Measurements from ENCODE around the gene SOX6.

DNA sequence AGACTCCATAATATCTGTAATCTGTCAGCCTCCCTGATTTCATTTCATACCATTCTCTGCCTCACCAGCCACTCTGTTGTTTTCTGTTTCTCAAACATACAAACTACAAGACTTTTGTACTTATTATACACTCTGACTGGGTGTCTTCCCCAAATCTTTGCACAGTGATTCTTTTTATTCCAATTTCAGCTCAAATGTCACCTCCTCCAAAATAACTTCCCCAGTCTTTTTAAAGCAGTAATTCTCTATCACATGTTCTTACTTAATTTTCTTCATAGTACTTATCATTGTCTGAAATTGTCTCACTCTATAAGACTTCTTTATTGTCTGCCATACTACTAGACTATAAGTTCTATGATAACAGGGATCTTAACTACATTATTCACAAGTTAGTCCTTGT is 19.6 kb downstream of the SOX6 start:
- TF ChIP-seq, protein P1, sequence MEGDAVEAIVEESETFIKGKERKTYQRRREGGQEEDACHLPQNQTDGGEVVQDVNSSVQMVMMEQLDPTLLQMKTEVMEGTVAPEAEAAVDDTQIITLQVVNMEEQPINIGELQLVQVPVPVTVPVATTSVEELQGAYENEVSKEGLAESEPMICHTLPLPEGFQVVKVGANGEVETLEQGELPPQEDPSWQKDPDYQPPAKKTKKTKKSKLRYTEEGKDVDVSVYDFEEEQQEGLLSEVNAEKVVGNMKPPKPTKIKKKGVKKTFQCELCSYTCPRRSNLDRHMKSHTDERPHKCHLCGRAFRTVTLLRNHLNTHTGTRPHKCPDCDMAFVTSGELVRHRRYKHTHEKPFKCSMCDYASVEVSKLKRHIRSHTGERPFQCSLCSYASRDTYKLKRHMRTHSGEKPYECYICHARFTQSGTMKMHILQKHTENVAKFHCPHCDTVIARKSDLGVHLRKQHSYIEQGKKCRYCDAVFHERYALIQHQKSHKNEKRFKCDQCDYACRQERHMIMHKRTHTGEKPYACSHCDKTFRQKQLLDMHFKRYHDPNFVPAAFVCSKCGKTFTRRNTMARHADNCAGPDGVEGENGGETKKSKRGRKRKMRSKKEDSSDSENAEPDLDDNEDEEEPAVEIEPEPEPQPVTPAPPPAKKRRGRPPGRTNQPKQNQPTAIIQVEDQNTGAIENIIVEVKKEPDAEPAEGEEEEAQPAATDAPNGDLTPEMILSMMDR (conservative IDR thresholded peaks at IDR 0.05; ENCODE audit: low read length): no peak
- no peak for TF ChIP-seq EZH2phosphoT487 (IDR thresholded peaks at IDR 0.05; ENCODE audit: borderline replicate concordance, low read depth, low read length)

Measured in OCI-LY7 (cell line).